Adipocyte (in vitro differentiated cells): ENCODE results near the gene TMEM163.

Source experiments
- DNase-seq: peaks from one replicate; pipeline ENCODE4 v3.0.0-alpha.2; 2015; ENCODE audit warnings: low read depth
- H3K27me3 ChIP-seq: replicated peaks from 2 replicates; pipeline ENCODE4 v1.7.0; 2013; ENCODE audit warnings: mild to moderate bottlenecking, low read length, moderate library complexity; ENCODE audit not compliant: control insufficient read depth, insufficient read depth
- H3K36me3 ChIP-seq: 2 replicates; pipeline ENCODE4 v1.7.0; 2013; ENCODE audit warnings: low read length, mild to moderate bottlenecking, moderate library complexity; ENCODE audit not compliant: control insufficient read depth, insufficient read depth, severe bottlenecking
- H3K4me1 ChIP-seq: 2 replicates; pipeline ENCODE4 v1.7.0; 2013; ENCODE audit warnings: mild to moderate bottlenecking, low read length, moderate library complexity; ENCODE audit not compliant: control insufficient read depth, insufficient read depth
- H3K4me3 ChIP-seq: 2 replicates; pipeline ENCODE4 v1.7.0; 2013; ENCODE audit warnings: mild to moderate bottlenecking, low read length, moderate library complexity
- H3K9ac ChIP-seq: 2 replicates; pipeline ENCODE4 v1.7.0; 2013; ENCODE audit warnings: mild to moderate bottlenecking, low read length, moderate library complexity
- H3K9me3 ChIP-seq: 2 replicates; pipeline ENCODE4 v1.7.0; 2013; ENCODE audit warnings: mild to moderate bottlenecking, low read length, moderate library complexity; ENCODE audit not compliant: control insufficient read depth

Gene TMEM163

GRCh38 chr2:134436706-134437105 lies 282.1 kb downstream of the TMEM163 start:
- DNase-seq: no peak
- Histone ChIP-seq H3K9me3 (no peaks in the 10 kb centered on the region), H3K9ac (no peak overlapping the region), H3K4me3 (no peak overlapping the region), H3K36me3 (no peaks in the 10 kb centered on the region), H3K27me3 (no peaks in the 10 kb centered on the region), H3K4me1 (no peaks in the 10 kb centered on the region)

GRCh38 chr2:134435936-134436335 lies 282.9 kb downstream of the TMEM163 start:
- DNase-seq: no peak
- no peak overlapping the region for H3K4me3 ChIP-seq
- no peak overlapping the region for H3K9ac ChIP-seq
- no peaks in the 10 kb centered on the region for H3K9me3 ChIP-seq
- no peaks in the 10 kb centered on the region for H3K4me1 ChIP-seq
- no peaks in the 10 kb centered on the region for H3K27me3 ChIP-seq
- no peaks in the 10 kb centered on the region for H3K36me3 ChIP-seq

- Histone ChIP-seq H3K9me3 (no peaks in the 10 kb centered on the region), H3K36me3 (no peaks in the 10 kb centered on the region), H3K4me3 (no peak overlapping the region), H3K4me1 (no peaks in the 10 kb centered on the region), H3K27me3 (no peaks in the 10 kb centered on the region), H3K9ac (no peak overlapping the region)
- DNase-seq: no peak
Observed at GRCh38 chr2:134435505-134435904, 283.3 kb downstream of the TMEM163 start.

- Histone ChIP-seq H3K4me3 (no peak overlapping the region), H3K4me1 (no peaks in the 10 kb centered on the region), H3K9ac (no peak overlapping the region), H3K9me3 (no peaks in the 10 kb centered on the region), H3K27me3 (no peaks in the 10 kb centered on the region), H3K36me3 (no peaks in the 10 kb centered on the region)
- DNase-seq: no peak
Observed at GRCh38 chr2:134433979-134434378, 284.8 kb downstream of the TMEM163 start.

- H3K27me3 ChIP-seq: no peaks in the 10 kb centered on the region
- no peak for DNase-seq
- H3K4me1 ChIP-seq: no peaks in the 10 kb centered on the region
- H3K36me3 ChIP-seq: no peaks in the 10 kb centered on the region
- no peak overlapping the region for H3K9ac ChIP-seq
- H3K4me3 ChIP-seq: no peak overlapping the region
- H3K9me3 ChIP-seq: no peaks in the 10 kb centered on the region
Observed at GRCh38 chr2:134433469-134433868, 285.3 kb downstream of the TMEM163 start.

DNA sequence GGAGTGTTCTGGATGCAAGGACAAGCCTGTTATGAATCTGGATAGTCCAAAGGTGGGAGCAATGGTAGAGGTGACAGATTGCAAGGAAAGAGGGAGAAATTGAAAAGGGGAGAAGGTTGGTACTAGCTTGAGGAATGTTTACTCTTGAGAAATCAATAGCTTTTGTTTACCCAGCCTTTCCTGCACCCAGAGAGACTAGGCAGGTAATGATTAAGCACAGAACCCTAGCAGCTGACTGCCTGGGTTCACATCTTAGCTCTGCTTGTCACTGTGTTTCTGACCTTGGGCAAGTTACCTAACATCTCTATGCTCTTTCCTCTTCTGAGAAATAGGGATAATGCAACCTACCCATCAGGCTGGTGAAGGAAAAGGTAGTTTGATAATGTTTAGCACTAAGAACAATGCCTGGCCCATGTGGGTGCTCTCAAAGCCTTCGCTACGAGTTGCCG lies 286.3 kb downstream of the TMEM163 start:
- no peaks in the 10 kb centered on the region for H3K36me3 ChIP-seq
- no peak overlapping the region for H3K4me3 ChIP-seq
- H3K9me3 ChIP-seq: no peaks in the 10 kb centered on the region
- no peaks in the 10 kb centered on the region for H3K27me3 ChIP-seq
- H3K4me1 ChIP-seq: no peaks in the 10 kb centered on the region
- no peak for DNase-seq
- H3K9ac ChIP-seq: no peak overlapping the region

GRCh38 chr2:134431838-134432434 lies 286.9 kb downstream of the TMEM163 start:
- H3K4me3 ChIP-seq: no peak overlapping the region
- H3K36me3 ChIP-seq: no peaks in the 10 kb centered on the region

DNA sequence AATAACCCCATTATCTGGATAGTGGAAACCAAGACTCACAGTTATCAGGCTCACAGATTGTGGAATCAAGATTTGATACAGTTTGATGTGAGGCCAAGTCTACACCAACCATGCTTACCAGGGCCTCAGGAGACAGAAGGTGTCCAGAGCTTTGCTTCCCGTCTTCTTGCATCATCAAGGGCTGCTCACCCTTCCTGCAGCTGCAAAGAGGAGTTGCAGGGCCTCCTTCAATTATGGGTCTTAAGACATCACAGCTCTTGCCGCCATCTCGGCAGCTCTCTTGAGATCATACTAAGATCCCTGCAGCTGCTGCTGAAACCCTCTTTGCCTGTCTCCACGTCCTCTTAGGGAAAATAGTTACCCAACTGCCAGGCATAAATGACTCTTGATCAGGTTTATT lies 288.9 kb downstream of the TMEM163 start:
- no peaks in the 10 kb centered on the region for H3K36me3 ChIP-seq
- no peak overlapping the region for H3K9ac ChIP-seq
- no peaks in the 10 kb centered on the region for H3K4me1 ChIP-seq
- no peak for DNase-seq
- no peaks in the 10 kb centered on the region for H3K27me3 ChIP-seq
- no peak overlapping the region for H3K4me3 ChIP-seq
- H3K9me3 ChIP-seq: no peaks in the 10 kb centered on the region

More at GRCh38 chr2:134431838-134432434, 286.9 kb downstream of the TMEM163 start:
- H3K4me1 ChIP-seq: no peaks in the 10 kb centered on the region
- no peaks in the 10 kb centered on the region for H3K27me3 ChIP-seq
- peak; percentile 29 for DNase-seq
- no peaks in the 10 kb centered on the region for H3K9me3 ChIP-seq
- H3K9ac ChIP-seq: no peak overlapping the region

DNA sequence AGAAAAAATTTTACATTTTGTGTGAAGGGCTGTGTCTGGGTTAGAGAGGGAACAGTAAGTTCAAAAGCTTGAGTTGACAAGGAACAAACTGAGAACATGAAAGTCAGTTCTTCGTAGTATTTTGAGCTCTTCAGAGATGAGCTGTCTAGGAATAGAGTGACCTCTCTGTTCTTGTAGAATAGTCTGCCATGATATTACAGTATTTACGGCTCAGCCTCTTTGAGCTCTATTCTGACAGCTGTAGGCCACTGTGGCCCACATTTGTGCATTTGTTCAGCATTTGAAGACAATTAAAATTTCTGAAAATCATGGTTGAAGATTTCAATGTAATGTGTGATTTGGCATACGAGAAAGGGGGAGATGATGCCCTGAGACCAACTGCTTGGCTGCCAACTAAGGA lies 292.1 kb downstream of the TMEM163 start:
- Histone ChIP-seq H3K9ac (no peak overlapping the region), H3K36me3 (peaks cover 3% of the 10 kb centered on the region), H3K4me3 (no peak overlapping the region), H3K27me3 (no peaks in the 10 kb centered on the region), H3K4me1 (no peaks in the 10 kb centered on the region), H3K9me3 (no peaks in the 10 kb centered on the region)
- no peak for DNase-seq

GRCh38 chr2:134425724-134426496 lies 292.9 kb downstream of the TMEM163 start:
- no peak for DNase-seq
- H3K9me3 ChIP-seq: no peaks in the 10 kb centered on the region
- no peak overlapping the region for H3K9ac ChIP-seq
- H3K27me3 ChIP-seq: no peaks in the 10 kb centered on the region
- H3K36me3 ChIP-seq: peaks cover 3% of the 10 kb centered on the region
- H3K4me3 ChIP-seq: no peak overlapping the region
- H3K4me1 ChIP-seq: no peaks in the 10 kb centered on the region

DNA sequence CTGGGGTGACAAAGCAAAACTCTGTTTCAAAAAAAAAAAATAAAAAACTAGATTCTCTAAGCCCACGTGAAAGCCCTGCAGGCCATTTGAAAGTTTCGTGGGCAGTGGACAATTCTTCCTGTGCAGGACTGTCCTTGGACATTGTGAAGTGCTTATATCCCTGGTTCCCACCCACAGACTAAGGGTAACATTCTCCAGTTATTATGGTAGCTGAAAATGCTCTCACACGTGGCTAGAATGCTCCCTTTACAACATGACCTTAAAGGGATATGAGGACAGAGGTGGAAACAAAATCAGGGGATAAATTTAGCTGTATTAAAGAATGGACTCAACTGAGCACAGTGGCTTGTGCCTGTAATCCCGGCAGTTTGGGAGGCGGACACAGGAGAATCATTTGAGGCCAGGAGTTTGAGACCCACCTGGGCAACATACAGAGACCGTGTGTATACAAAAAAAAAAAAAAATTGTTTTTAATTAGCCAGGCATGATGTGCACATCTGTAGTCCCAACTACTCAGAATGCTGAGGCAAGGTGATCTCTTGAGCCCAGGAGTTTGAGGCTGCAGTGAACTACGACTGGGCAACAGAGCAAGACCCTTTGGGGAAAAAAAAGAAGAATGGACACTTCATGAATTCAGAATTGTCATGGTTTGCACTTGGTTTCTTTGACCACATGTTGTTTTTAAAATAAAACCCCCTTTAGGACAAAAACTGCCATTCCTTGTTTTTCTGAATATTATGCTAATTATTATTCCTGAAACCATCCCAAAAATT lies 297.1 kb downstream of the TMEM163 start:
- Histone ChIP-seq H3K27me3 (no peaks in the 10 kb centered on the region), H3K9ac (no peak overlapping the region), H3K36me3 (peaks cover 3% of the 10 kb centered on the region), H3K4me1 (no peaks in the 10 kb centered on the region), H3K9me3 (no peaks in the 10 kb centered on the region), H3K4me3 (no peak overlapping the region)
- DNase-seq: peak; percentile 11
